ENCODE measurements around the gene IRF3.

- TF ChIP-seq CTCF (IDR thresholded peaks at IDR 0.05) (no peak), POLR2A (IDR thresholded peaks at IDR 0.05) (no peak)
Measured at GRCh38 chr19:49683814-49684250, 18.2 kb upstream of the IRF3 start.
